Measurements from ENCODE around the gene ANKRD11.
"Not testable (repeated sequence)": the region's sequence is repeated elsewhere in the genome, so short reads cannot be mapped to it uniquely, and the experiment has no call there.

ANKRD11 gene

DNA sequence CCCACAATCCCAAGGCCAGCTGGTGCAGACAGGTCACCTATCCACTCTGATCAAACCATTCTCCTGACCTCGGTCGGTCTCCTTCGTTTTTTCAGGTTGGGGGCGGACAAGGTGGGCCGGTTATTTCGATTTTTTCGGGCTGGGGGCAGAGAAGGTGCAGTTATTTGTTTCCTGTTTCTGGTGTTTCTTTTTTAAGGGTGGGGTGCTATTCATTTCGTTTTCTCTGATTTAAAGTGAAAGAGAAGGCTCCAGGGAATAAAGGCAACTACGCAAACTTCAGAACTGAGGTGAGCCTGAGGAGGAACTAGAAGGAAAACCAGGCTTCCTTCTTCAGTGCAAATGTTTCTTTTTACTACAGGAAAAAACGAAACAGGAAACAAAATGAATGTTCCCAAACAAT lies 64.8 kb downstream of the ANKRD11 start:
- DNase-seq: no peak

DNA sequence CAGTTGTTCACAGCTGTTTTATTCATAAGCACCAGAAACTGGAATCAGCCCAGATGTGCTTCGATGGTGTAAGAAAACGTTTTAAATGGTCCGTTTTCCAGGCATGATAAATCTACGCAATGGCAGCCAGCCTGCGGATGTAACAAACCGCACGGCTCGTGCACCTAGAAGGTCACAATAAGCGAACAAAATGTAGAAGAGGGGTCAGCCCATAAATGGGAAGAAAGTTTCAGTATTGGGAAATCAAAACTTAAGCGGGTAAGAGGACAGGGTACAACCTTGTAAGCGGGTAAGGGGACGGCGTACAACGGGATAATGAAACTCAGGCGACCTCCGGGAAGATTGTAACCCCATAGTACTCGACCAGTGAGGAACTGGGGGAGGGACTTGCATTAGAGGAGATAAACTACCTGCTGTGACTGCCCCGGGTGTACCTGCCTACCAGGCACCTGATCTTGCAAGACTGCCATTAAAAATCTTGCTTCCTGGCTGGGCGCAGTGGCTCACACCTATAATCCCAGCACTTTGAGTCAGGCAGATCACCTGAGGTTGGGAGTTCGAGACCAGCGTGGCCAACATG lies 66.6 kb downstream of the ANKRD11 start:
- no peak for DNase-seq

DNA sequence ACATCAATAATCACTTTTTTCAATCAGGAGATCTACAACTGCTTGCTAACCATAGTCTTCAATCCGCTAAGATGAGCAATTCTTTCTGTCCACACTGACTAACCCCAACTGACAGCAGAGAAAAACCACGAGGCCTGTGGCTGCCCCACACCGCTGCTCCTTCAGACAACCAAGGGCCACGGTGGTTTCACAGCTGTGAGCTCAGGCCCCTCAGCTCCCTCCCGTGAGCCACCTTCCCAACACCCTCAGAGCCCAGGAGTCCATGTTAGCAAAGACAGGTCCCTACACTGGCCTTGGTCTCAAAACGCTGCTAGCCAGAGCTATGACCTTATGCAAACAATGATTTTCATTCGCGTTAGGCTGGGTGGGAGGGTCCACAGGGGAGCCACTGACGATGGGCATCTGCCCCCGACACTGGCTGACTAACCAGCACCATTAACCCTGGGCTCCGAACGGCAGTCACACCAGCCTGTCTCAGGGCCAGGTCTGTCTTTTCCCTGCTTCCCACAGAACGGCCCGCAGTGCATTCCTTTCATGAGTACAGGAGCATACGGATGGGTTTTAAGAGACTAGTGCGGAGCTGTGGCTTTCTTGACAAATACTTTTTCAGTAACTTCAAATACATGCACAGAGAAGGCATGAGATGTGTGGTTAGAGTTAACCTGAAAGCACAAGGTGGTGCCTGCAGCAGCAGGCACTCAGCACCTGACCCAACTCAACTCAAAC lies 67.3 kb downstream of the ANKRD11 start:
- peak; percentile 61 for DNase-seq

DNA sequence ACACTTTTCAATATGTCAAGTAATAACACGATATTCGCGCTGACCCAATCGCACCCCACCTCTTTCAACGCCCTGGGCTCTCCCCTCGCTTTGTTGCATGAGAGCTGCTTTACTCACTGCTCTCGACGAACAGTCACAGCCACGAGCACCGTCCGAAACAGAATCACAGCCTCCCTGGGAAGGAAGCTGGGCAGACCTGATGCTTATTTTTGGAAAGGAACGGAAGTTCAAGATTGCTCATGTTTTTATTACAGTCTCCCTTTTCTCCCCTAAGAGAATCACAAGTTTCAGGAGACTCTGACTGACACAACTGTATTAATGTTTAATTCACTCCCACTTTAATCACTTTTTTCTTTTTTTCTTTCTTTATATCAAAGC lies 67.8 kb downstream of the ANKRD11 start:
- DNase-seq: no peak

DNA sequence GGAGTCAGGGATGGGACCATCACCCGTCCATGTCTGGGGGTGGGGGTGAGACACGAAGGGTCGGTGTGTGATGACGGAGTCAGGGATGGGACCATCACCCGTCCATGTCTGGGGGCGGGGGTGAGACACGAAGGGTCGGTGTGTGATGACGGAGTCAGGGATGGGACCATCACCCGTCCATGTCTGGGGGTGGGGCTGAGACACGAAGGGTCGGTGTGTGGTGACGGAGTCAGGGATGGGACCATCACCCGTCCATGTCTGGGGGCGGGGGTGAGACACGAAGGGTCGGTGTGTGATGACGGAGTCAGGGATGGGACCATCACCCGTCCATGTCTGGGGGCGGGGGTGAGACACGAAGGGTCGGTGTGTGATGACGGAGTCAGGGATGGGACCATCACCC lies 69.1 kb downstream of the ANKRD11 start:
- not testable (repeated sequence) for DNase-seq

DNA sequence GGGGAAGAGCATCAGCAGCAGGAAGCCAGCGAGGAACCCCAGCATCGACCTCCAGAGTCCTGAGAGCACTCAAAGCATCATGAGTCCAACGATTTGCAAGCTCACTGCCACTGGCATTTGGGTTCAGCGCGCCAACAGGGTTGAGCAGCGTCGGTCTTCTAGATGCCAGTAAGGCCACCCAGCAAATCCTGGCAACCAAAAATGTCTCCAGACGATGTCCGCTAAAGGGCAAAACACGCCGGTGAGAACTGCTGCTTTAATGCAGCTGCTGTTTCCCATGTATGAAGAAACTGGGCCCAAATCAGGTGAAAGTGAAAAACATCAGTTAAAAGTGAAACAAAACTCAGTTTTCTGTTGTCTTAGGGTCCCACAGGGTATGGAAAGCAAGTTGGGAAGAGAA lies 70.2 kb downstream of the ANKRD11 start:
- DNase-seq: no peak

DNA sequence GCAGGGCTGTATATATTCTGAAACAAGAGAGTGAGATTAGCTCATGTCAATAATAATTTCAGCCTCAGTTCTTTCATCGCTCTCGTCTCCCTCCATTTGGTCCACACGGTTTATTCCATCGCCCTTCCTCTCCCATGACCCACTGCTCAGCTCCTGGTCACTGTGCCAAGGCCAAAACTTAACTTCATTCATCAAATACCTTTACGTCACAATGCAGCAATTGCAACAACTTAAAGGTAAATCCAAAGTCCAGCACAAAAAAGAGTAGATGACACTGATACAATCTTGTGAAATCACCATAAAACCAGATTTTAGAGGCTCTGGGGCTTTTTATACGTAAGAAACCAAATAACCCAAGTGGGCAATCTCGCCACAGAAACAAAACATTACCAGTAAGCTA lies 72.0 kb downstream of the ANKRD11 start:
- no peak for DNase-seq

DNA sequence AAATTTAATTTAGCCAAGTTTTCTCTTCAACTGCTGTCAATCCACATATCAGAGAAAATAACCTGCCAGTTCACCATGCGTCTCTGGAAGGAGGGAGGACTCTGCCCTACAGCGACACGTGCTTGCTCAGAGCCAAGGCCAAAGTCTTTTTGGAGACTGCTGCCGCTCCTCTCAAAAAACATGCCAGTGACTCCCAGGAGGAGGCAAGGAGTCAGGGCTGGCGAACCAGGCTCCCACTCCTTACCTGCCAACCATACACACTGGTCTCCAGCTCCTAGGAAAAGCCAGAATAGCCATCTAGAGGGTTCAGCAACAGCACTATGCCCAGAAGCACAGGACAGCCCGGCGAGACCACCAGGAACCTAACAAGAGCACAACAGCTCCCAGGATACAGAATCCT lies 73.0 kb downstream of the ANKRD11 start:
- DNase-seq: no peak

DNA sequence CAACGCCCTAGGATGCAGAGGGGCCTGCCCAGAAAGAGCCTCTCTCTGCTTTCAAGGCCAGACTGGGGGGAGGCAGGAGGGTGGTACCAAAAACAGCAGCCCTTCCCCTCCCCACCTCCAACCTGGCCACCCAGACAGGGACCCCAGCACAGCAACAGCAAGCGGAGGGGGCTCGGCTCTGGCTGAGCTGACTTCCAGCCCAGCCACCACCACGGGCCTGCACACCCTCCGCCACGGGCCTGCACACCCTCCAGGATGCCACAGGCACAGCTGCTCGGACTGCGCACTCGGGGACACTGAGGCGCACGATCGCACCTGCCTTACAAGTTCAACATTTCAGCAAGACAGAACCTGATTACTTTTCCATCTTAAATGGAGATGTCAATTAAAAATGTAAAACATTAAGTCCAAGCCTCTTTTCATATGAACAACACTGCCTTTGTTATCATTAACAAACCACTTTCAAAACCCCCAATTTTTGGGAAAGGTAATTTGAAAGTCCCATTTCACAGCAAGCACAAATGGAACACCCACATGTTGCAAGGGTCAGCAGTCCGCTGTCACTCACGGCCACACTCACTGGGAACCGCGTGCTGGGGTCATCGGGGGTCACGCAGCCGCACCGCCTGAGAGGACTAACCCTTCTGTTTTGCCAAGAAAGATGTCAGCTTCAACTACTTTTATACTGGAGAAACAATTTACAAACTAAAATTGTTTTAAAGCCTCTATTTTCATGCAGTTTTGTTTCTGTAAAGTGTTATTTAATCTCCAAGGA lies 76.4 kb downstream of the ANKRD11 start:
- no peak for DNase-seq

DNA sequence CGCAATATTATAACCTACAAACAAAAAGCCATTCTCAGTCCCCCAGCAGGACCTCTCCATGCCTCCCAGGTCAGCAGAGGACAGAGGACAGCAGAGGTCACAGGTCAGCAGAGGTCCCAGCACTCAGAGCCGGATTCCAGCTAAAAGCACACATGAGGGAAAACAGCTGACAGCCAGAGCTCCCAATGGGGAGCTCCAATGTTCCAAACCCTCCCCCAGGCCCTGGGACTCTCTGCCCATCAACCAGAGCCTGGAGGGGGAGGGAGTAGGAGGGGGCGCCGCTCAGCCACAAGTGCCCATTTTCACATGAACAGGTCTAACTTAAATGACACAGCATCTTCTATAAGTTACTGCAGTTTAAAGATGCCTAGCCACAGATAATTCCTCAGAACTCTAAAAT lies 77.5 kb downstream of the ANKRD11 start:
- peak; percentile 43 for DNase-seq

DNA sequence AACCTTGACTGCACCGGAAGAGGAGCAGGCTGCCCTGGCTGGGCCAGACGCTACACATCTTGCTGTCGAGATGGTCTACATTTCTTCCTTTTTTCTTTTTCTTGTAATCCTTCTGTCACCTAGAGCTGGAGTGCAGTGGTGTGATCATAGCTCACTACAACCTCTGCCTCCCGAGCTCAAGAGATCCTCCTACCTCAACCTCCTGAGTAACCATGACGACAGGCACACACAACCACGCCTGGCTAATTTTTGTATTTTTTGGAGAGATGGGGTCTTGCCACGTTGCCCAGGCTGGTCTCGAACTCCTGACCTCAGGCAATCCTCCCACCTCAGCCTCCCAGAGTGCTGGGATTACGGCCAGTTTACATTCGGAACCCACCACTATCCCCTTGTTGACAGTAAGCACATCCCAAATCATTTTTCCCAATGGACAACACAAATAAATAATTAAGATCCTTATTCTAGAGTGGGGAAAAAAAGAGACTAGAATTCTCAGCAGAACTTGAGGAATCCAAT lies 79.0 kb downstream of the ANKRD11 start:
- DNase-seq: no peak

DNA sequence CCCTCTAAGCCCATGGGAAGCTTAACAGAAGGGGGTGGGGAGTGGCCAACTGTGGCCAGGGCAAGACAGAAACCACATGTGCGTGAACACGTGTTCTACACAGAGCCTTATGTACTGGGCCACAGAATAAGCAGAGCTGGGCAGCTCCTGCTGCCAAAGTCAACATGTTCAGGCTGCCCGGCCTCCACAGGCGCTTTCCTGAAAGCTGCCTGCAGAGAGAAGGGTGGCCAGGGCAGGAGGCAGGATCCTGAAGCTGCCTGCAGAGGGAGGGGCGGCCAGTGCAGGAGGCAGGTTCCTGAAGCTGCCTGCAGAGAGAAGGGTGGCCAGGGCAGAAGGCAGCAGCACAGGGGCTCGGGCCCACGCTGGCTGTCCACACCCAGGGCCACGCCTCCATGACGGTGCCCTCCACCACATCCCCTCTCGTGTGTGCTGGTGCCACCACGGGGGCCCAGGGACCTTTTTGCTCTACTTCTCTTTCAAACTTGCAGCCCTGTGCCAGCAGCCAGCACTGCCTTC lies 79.5 kb downstream of the ANKRD11 start:
- peak; percentile 58 for DNase-seq

DNA sequence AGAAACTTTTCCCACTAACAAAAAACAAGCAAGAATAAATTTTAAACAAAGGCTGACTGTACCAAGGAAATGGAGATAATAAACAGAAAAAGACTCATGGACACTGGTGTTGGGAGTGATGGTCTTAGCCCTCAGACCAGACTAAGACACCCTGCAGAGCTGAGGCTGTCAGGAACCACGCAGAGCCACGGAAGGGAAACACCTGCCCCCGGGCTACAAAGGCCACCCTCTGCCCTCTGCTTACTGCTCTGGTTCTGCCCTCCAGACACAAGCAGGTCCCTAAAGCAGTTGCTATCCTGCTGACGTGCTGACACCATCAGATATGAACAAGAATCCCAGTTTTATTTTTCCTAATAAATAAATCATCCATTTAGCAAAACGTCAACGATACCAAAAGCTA lies 80.0 kb downstream of the ANKRD11 start:
- DNase-seq: no peak

DNA sequence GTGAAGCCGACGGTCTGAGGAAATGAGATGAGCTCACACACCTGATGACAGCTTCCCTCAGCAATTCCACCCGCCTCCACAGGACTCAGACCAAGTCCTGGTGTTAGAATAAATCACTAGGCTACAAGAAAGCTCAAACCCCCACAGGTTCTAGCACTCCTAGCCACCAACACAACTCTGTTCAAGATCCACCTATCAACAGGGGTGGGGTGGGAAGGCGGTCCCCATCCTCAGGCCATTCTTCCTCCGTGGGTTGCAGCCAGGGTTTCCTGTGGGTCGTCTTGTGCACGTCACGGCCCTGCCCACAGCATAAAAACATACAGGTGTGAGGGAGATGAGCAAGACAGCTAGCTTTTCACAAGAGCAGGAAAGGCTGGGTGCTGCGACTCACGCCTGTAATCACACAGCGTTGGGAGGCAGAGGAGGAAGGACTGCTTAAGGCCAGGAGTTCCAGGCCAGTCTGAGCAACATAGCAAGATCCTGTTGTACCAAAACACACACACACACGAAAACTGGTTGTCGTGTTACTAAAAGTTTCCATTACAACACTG lies 81.1 kb downstream of the ANKRD11 start:
- no peak for DNase-seq

DNA sequence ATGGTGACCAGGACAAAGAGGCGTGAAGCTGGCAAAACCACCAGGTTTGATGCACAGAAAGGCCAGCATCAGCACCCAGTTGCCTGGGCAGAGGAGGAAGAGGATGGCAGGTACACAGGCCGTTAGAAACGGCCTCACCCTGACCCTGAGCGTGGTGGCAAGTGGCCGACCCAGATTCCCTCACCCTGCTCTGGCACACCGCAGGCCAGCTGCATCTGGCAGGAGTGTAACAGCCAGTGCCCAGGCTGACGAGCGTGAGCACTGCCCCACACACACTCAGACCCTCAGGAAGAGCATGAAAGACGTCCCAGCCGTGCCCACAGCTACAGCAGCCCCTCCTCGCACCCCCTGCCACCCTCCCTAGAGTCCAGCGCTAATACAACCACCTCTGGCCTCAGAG lies 82.0 kb downstream of the ANKRD11 start:
- DNase-seq: no peak

DNA sequence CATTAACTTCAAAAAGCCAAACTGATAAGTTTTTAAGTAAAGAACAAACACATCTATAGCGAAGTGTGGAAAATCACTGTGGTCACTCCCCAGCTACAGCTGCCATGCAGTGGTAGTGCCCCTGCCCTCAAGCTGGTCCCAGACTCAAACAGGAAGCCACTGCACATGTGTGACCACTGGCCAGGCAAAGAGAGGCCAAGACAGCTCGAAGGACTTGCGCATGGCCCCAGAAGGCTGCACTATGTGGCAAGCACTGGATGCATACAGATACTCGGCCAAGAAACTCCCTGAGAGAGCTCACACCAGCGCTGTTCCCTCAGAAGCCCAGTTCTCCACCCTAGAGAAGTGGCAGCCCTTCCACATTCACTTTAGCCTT lies 82.4 kb downstream of the ANKRD11 start:
- DNase-seq: peak; percentile 41

DNA sequence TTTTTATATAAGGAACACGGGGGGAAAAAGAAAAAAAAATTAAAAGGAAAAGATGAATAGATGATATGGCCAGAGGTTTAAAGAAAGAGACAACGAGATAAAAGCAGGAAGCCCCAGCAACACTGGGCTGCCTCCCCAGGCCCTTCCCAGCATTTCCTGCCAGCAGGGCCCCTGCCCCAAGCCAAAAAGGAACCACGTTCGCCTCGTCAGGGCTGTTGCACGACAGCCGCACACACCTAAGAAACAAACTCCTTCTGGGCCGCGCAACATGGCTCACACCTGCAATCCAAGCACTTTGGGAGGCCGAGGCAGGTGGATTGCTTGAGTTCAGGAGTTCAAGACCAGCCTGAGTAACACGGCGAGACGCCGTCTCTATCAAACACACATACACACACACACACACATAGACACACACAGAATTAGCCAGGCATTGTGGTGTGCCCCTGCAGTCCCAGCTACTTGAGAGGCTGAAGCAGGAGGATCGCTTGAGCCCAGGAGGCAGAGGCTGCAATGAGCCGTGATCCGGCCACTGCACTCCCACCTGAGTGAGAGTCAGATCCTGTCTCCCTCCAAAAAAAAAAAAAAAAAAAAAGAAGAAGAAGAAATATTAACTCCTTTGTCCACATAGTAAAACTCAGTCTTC lies 83.0 kb downstream of the ANKRD11 start:
- DNase-seq: peak; percentile 54

DNA sequence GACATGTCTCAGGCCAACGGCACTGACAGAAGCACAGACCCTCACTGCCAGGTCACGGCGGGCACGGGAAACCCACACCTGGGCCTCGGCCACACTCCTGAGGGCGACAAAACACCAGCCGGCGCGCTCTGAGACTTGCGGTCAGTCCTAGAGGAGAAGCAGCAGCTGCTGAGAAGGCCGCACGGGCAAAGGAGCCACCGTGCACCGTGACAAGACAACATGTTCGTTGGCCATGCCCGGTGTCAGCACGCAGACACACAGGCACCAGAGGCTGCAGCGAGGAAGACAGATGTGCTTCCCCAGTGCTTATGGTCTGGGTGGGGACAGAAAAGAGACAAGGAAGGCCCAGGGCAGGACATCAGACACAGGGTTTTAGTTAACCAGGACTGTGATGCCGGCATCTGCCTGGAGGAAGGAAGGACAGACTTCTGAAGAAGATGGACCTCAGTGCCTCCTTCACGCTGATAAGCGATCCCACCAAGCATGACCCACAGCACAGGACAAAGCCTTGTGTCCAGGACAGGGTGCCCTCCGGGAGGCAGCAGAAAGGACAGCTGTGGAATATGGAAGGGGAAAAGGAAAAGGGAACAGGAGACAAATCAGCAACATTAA lies 84.0 kb downstream of the ANKRD11 start:
- no peak for DNase-seq

DNA sequence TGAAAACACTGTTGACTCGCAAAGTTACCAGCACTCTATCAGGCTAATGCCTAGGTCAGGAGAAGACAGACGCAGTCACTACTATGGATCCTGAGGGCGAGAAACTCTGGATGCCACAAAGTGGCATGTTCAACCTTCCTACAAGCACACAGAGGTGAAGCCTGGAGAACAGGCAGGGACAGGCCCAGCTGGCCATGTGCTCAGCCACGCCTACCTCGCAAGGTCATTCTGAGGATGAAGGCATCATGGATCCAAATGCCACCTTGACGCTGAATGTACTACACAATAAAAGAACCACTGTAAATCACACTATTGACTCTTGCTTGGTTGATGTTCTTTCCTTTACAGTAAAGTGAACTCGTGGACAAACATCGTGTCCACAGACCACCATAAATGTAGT lies 85.8 kb downstream of the ANKRD11 start:
- no peak for DNase-seq

DNA sequence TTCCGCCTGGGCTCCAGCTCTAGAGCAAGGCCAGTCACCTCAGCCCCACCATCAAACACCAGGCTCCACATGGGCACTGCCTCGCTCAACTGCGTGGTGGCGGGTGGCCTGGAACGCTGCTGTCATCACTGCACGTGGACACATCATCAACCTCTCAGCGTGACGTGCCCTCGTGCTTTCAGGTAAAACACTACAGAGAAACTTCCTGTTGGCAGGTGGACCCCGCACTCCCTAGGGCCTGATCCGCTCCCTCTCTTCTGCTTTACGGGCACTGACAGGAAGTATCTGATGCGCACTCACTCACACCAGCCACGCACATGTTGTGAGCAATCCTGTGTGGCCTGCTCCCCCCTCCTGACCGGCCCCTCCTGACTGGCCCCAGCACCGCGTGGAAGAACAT lies 87.4 kb downstream of the ANKRD11 start:
- DNase-seq: no peak

DNA sequence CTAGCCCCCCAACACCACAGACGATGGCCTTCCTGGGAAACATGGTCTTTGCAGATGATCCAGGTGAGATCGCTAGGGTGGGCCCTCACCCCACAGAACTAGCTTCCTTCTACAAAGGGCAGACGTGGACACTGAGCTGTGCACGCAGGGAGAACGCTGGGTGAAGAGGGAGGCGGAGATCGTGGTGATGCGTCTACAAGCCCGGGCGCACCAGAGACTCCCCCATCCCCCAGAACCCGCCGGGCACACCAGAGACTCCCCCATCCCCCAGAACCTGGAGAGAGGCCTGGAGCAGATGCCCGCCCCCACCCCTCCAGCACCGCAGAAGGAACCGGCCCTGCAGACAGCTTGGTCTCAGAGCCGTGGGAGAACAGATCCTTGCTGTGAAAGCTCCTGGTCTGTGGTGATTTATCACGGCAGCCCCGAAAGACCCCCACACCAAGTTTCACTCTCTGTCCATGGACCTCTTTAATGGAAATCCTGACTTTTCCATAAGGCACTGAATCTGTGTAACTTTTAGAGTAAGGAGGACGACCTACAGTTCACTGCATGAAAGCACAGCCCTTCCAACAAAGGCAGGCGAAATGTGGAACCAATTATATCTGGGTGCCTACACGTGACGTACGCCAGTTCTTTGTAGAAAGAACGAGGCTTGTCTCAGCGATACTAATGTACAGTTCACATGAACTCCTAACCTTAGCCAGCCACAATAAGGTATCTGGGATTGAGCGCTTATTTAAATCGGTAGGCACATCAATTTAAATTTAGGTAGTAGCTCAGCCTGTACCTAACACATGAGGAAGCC lies 88.5 kb downstream of the ANKRD11 start:
- DNase-seq: no peak

DNA sequence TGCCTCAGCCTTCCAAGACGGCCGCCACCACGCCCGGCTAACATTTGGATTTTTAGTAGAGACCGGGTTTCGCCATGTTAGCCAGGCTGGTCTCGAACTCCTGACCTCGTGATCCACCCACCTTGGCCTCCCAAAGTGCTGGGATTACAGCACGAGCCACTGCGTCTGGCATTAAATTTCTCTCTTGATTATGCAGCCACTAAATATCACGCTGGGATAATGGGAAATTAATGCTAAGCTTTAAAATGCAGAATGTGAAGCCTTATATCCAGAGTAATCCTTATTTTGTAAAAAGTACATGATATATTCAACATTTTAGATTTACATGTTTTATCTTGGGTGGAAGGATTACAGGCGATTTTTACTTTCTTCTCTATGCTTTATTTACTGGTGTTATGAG lies 89.2 kb downstream of the ANKRD11 start:
- DNase-seq: no peak
